Tibial nerve (tissue), 4 donors: ENCODE measurements around the gene MYOM3. TPM values are rescaled to one million over a fixed set of nuclear protein-coding genes. Genes with fewer than 3 reads are reported as not detected.
"Not testable (repeated sequence)": the region's sequence is repeated elsewhere in the genome, so short reads cannot be mapped to it uniquely, and the experiment has no call there.

Source experiments
- DNase-seq, 2 donors: peaks; one replicate each; pipeline ENCODE4 v3.0.0-alpha.2; 2019; ENCODE audit warnings: low spot score in 2 of 2
- H3K27ac ChIP-seq, 4 donors: fragments of 200-600 bp; sonication (generic) in 3 of 4; one replicate each; pipeline ENCODE4 v1.5.1; 2017 to 2019; ENCODE audit warnings: mild to moderate bottlenecking in 1 of 4
- H3K27me3 ChIP-seq, 2 donors: fragments of 200-600 bp; sonication (generic) in 1 of 2; one replicate each; pipeline versions ENCODE4 v1.5.1 to v1.6.0; 2017 to 2019
- H3K36me3 ChIP-seq, 3 donors: fragments of 200-600 bp; sonication (generic); one replicate each; pipeline ENCODE4 v1.5.1; 2018 to 2019
- H3K4me1 ChIP-seq, 4 donors: fragments of 200-600 bp; sonication (generic) in 3 of 4; one replicate each; pipeline ENCODE4 v1.5.1; 2017 to 2019
- H3K4me3 ChIP-seq, 4 donors: fragments of 200-600 bp; sonication (generic) in 3 of 4; one replicate each; pipeline ENCODE4 v1.5.1; 2017 to 2019; ENCODE audit warnings: mild to moderate bottlenecking in 1 of 4, moderate library complexity in 1 of 4
- H3K9me3 ChIP-seq, 4 donors: fragments of 200-600 bp; sonication (generic) in 3 of 4; one replicate each; pipeline ENCODE4 v1.5.1; 2017 to 2019
- CTCF ChIP-seq, 5 experiments: fragments of 200-600 bp in 3 of 5; fragments of 450-650 bp in 2 of 5; sonication (generic) in 3 of 5; IDR thresholded peaks; one replicate each; pipeline ENCODE4 v1.5.1; 2016 to 2019; ENCODE audit warnings: antibody characterized with exemption in 5 of 5, mild to moderate bottlenecking in 3 of 5, moderate library complexity in 2 of 5
- EP300 ChIP-seq, 2 donors: sonication (generic); formaldehyde crosslinking; IDR thresholded peaks; one replicate each; pipeline ENCODE4 v1.6.1; 2017; ENCODE audit warnings: antibody characterized with exemption in 2 of 2, mild to moderate bottlenecking in 1 of 2
- POLR2A ChIP-seq, 2 donors: fragments of 450-650 bp; IDR thresholded peaks; one replicate each; pipeline ENCODE4 v1.6.1; 2017; ENCODE audit warnings: antibody characterized with exemption in 2 of 2, mild to moderate bottlenecking in 2 of 2, moderate library complexity in 2 of 2
- WGBS, 2 donors: methylation state at CpG; one replicate each; pipeline ENCODE4 v1.1.5; 2018; 5-methylcytosine and 5-hydroxymethylcytosine counted together
- total RNA-seq, 4 donors: library from RNA; depleted of rRNA; stranded (reverse); fragments of >200 nt; gene quantifications; one replicate each; pipeline ENCODE4 v1.1.0, GENCODE V29; 2016

The MYOM3 gene
- total RNA-seq, 4 donors from 2014 or later: 0.20 to 0.60 (median 0.22) TPM; not detected in 1

GRCh38 chr1:24032981-24033380 lies 79.0 kb downstream of the MYOM3 start:
- Histone ChIP-seq H3K27ac (no peak overlapping the region), H3K36me3 (no peaks in the 10 kb centered on the region), H3K4me1 (peaks cover 0 to 23% (median 0%) of the 10 kb centered on the region in 4 donors), H3K9me3 (no peaks in the 10 kb centered on the region), H3K27me3 (no peaks in the 10 kb centered on the region), H3K4me3 (no peak overlapping the region)
- TF ChIP-seq EP300 (IDR thresholded peaks at IDR 0.05): no peak
- TF ChIP-seq POLR2A (IDR thresholded peaks at IDR 0.05): no peak
- no peak for TF ChIP-seq CTCF (IDR thresholded peaks at IDR 0.05)
- WGBS, 2 donors: 77 to 88% methylated on average over 5 of the region's 5 CpGs
- no peak for DNase-seq

DNA sequence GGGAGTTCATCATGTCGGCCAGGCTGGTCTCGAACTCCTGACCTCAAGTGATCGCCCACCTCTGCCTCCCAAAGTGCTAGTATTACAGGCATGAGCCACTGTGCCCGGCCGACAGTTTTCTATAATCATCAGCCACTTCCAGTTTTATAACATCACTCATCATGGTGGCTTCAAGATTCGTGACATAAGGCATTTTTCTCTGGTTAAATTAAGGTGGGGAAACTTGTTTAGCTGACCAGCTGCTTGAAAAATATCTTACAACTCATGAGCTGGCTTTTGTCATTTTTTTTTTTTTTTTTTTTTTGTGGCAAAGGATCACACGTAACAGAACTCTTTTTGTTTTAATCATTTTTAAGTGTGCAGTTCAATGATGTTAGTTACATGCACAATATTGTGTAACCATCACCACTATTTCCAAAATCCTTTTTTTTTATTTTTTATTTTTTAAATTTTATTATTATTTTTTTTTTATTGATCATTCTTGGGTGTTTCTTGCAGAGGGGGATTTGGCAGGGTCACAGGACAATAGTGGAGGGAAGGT lies 80.9 kb downstream of the MYOM3 start:
- Histone ChIP-seq H3K27ac (peak overlapping the region in 2 of 4 donors; percentile 20 to 58), H3K4me1 (peaks cover 0 to 15% (median 0%) of the 10 kb centered on the region in 4 donors)
- not testable (repeated sequence) for H3K36me3 ChIP-seq, H3K9me3 ChIP-seq, H3K27me3 ChIP-seq, H3K4me3 ChIP-seq, DNase-seq
- 74 to 86% methylated on average over 7 of the region's 7 CpGs for WGBS, 2 donors

GRCh38 chr1:24027838-24028468 lies 84.0 kb downstream of the MYOM3 start:
- TF ChIP-seq EP300 (IDR thresholded peaks at IDR 0.05): peak in 1 of 2 donors; percentile 37
- no peak for TF ChIP-seq POLR2A (IDR thresholded peaks at IDR 0.05)
- TF ChIP-seq CTCF (IDR thresholded peaks at IDR 0.05): peak; percentile 36 to 64 (median 55)
- H3K4me3 ChIP-seq: no peak overlapping the region
- H3K27ac ChIP-seq: peak overlapping the region in 2 of 4 donors; percentile 17 to 40
- DNase-seq: no peak
- no peaks in the 10 kb centered on the region for H3K27me3 ChIP-seq
- WGBS, 2 donors: 60 to 63% methylated on average over 4 of the region's 4 CpGs
- H3K36me3 ChIP-seq: no peaks in the 10 kb centered on the region
- no peaks in the 10 kb centered on the region for H3K9me3 ChIP-seq
- peaks cover 0 to 15% (median under 1%) of the 10 kb centered on the region in 4 donors for H3K4me1 ChIP-seq

DNA sequence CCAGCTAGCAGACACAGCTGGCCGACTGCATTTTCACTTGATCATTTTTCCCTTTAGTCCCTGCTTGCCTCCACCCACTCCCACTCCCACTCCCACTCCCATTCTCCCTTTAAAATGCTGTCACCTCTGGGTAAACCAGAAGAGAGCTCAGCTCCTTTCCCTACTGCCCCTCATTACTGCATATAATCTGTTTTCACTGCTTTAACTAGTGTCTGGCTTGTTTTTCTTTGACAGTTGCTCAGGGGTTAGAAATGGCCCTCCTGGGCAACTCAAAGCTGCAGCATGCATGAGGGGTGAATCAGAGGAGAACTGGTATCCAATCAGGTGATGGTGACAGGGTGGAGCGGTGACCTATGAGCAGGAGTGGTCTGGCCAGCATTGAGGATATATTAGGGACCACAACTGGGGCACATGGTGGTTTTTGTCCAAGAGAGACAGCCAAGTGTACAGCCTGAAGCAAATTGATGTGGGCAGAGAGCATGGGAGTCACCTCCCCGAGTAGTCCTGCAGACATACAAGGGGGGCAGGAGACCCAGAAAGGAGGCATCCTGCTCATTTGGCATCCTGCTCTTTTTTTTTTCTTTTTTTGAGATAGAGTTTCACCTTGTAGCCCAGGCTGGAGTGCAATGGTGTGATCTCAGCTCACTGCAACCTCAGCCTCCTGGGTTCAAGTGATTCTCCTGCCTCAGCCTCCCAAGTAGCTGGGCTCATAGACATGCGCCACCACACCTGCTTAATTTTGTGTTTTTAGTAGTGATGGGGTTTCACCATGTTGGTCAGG lies 89.2 kb downstream of the MYOM3 start:
- H3K4me3 ChIP-seq: no peak overlapping the region
- H3K36me3 ChIP-seq: no peaks in the 10 kb centered on the region
- H3K4me1 ChIP-seq: peaks cover 0 to 56% (median 38%) of the 10 kb centered on the region in 4 donors
- peak overlapping the region in 3 of 4 donors; percentile 7 to 95 (median 88) for H3K27ac ChIP-seq
- H3K27me3 ChIP-seq: no peaks in the 10 kb centered on the region
- H3K9me3 ChIP-seq: no peaks in the 10 kb centered on the region
- TF ChIP-seq CTCF (IDR thresholded peaks at IDR 0.05): no peak
- TF ChIP-seq POLR2A (IDR thresholded peaks at IDR 0.05): no peak
- no peak for TF ChIP-seq EP300 (IDR thresholded peaks at IDR 0.05)
- WGBS, 2 donors: 63 to 70% methylated on average over 4 of the region's 4 CpGs
- no peak for DNase-seq

DNA sequence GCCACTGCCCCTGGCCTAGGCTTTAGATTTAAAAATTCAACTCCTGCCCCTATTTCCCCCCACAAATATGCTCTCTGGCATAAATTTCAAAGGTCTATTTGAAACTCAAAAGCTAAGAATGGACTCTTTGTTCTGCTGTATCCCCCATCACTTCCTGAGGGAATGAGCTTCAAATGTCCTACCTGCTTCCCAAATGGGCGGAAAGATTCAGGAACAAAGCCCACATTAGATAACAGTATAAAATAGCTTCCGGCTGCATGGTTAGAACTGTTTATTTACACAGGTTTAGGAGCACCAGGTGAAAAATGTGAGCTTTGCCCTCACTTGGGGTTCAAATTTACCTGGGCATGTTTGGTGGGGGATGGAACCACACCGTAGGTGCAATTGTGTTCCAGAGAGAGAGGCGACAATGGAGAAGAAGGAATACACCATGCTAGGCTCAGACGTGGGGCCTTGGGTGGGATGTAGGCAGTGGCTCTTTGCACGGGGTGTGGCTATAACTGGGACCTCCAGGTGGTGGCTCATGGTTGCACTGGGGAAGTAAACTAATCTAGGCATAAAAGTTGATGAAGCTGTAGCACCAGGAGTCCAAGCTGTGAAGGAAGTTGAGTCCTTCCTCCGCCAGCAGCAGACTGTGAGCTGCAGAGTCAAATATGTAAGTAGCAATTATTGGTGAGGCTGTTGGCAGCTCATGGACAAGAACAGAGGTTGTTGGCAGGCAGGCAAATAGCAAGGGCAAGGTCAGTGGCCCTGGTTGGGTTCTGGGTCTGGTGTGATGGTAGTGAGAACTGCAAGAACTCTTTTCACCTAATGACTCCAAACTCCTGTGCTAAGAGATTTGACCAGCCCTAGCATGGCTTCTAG lies 90.3 kb downstream of the MYOM3 start:
- TF ChIP-seq POLR2A (IDR thresholded peaks at IDR 0.05) (no peak), EP300 (IDR thresholded peaks at IDR 0.05) (no peak), CTCF (IDR thresholded peaks at IDR 0.05) (no peak)
- H3K27ac ChIP-seq: peak overlapping the region in 3 of 4 donors; percentile 7 to 95 (median 88)
- no peak overlapping the region for H3K4me3 ChIP-seq
- 77 to 87% methylated on average over 7 of the region's 7 CpGs for WGBS, 2 donors
- no peaks in the 10 kb centered on the region for H3K36me3 ChIP-seq
- H3K4me1 ChIP-seq: peaks cover 0 to 61% (median 39%) of the 10 kb centered on the region in 4 donors
- H3K9me3 ChIP-seq: no peaks in the 10 kb centered on the region
- no peaks in the 10 kb centered on the region for H3K27me3 ChIP-seq
- no peak for DNase-seq
